ENCODE data around the gene CARD19.
A peak's percentile ranks its signal among the peaks of the same experiment; 100 is the strongest.

The CARD19 gene

DNA sequence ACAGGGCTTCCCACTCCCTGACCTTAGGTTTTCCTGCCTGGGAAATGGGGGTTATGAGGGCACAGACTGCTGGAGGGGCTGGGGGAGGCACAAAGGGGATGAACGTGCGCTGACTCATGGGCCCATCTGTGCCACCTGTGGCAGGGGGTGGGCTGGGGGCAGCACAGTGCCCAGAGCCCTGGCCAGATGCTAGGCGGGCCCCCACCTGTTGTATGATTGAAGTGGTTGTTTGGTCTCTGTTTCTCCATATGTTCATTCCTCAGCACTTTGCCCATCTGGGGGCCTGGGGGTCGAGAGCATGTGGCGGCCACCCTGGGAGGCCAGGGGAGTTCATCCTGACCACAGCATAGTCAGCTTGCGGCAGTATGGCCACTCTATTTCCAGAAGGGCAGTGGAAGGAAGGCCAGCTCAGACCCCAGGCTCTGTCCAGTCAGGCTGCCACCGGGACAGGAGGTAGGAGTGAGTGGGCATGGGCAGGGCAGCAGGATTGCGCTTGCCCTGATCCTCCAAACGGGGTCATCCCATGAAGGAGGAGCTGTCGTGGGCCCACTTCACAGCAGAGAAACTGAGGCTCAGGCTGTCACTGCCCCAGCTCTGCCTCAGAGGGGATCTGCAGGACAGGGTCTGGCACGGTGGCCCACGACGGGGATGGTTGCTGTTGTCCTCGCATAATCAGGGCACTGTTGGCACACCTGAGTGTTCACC lies 38.9 kb downstream of the CARD19 start:
- no peak for DNase-seq

GRCh38 chr9:93136011-93136440 lies 40.0 kb downstream of the CARD19 start:
- peak; percentile 15 to 62 for DNase-seq

GRCh38 chr9:93137362-93137761 lies 41.3 kb downstream of the CARD19 start:
- no peak for DNase-seq

DNA sequence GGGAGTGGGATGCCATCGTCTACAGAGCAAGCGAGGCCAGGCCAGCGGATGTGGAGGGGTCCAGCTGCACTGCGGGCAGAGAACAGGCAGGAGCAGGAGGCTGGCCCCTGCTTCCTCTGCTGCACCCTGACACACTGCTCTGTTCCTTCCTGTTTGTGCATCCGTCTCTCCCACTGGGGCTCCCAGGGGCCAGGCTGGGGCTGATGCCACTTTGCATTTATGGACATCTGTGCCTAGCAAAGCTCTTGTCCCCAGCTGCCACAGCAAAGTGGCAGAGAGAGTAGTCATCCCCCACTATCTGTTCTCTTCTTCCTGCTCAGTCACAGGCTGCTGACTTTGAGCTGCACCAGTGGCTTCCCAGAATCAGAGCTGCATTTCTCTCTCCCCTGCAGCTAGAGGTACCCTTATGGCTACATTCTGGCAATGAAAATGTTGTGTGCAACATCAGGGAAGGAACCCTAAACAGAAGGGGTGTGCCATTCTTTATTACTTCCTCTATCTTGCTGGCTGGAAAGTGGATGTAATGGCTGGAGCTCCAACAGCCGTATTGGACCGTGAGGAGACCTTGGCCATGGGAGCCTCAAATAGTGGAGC lies 42.3 kb downstream of the CARD19 start:
- peak in 1 of 2 donors; percentile 3 for DNase-seq

DNA sequence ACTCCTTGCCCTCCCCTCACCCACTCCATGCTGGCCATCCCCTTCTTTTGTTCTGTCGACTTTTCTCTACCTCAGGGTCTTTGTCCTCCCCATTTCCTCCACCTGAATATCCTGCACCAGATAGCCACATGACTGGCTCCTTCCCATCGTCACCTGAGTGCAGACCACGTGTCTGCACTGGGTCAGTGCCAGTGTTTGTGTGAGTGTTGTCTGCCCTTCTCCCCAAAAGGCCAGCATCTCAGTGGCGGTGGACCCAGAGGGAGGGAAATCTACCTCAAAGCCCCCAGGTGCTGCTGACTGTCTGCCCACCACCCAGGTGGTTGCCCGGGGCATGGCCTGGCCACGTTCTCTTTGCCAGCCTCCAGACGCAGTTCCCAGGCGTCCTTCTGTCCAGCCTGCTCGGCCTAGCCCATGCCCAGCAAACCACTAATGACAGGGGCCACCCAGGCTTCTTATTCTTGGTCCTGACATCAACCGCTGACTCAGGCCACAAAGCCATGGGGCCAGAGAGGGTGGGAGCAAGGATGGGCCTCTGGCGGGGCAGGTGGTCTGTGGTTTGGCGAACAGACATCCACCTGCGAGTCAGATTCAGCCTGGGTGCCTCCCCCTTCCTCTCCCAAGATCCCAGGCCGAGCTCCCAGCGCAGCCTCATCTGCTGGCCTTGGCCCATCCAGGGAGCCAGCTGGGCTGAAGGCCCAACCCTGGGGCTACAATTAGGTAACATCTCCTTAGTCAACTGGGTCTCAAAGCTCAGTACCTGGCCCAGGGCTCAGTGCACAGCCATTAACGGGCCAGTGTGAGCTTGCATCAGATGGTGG lies 43.6 kb downstream of the CARD19 start:
- DNase-seq = no peak

DNA sequence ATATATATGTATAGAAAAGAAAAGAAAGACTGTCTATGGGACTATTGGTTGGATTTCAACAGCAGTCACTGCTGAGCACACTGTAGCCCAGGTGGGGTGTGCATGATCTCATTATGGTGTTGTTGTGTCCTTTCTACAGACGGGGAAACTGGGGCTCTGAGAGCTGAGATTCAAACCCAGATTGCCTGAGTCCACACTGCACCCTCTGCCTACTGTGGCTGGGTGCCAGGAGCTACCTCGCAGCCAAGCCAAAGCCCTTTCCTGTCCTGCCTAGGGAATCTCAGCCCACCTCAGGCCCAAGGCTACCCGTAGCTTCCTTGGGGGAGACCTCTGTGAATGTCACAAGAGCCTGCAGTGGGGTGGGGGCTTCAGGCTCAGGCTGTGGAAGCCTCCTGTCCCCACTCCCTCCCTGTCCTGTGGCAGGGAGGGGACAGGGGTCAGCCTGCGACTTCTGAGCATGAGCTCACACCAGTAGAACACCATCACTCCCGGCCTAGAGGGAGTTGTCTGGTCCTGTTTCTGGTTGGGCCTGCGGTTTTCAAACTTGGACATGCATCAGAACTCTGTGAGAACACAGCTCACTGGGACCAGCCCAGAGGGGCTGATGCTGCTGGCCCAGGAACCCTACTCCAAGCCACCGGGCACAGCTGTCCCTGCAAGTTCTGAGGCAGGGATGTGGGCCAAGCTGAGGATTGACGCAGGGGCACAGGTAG lies 45.9 kb downstream of the CARD19 start:
- no peak for DNase-seq

DNA sequence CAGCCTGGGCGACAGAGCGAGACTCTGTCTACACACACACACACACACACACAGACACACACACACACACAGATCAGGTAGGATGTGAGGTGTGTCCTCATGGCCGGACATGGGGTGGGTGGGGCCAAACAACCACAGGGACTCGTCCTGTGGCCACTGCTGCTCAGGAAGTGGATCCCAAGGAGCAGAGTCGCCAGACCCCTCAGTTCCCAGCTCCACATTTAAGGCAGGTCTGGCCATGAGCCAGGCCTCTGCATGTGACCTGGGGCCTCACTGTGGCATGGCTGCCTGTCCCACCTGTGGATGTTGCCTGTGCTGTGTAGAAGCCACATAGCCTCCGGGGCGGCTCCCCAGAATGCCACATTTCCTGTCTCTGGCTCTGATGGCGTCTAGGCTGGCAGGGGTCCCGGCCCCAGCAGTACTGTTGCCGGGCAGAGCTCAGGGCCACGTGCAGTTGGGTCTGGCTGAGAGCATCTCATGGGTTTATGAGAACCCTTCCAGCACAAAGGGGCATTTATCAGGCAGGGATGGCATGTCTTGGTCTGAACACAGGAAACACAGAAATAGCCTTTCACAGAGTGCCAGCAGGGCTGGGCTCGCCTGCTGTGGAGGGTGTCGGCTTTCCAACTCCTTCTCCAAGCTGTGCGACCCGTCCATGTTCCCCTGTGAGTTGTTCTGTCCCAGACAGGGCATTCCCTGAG lies 48.0 kb downstream of the CARD19 start:
- no peak for DNase-seq

GRCh38 chr9:93146696-93147095 lies 50.7 kb downstream of the CARD19 start:
- peak; percentile 43 to 46 for DNase-seq

DNA sequence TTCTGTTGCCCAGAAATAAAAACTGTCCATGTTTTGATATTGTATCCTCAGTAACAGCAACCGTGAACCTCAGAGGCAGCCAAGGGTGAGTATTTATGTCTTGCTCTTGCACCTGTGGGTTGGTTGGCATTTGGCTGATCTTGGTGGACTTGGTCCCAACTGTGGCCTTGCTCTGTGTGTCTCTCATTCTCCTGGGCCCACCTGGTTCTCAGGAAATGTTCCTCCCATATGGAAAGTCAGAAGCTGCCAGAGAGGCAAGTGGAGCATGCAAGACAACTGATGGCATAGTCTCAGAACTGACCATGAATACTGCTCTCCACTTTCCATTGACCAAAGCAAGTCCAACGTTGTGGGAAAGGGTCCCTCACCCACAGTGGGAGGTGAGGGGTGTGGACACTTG lies 51.6 kb downstream of the CARD19 start:
- no peak for DNase-seq

GRCh38 chr9:93148721-93149120 lies 52.7 kb downstream of the CARD19 start:
- peak in 1 of 2 donors; percentile 20 for DNase-seq

DNA sequence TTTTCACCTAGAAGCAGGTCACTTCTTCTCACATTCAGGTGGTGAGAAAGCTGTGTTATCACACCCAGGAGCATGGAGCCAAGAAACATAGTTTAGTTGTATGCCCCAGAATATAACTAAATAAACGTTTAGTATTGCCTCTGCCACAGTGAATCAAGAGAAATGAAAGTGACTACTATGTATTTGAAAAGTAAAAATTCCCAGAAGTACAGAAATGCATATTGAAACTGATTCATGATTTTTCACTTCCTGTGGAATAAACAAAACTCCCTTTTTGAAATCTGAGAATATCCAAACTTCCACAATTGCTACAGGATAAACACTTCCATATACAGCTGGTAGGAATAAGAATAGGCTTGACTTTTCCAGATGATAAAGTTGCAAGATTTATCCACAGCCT lies 53.3 kb downstream of the CARD19 start:
- no peak for DNase-seq

GRCh38 chr9:93151097-93151784 lies 55.2 kb downstream of the CARD19 start:
- no peak for DNase-seq

GRCh38 chr9:93154293-93154903 lies 58.4 kb downstream of the CARD19 start:
- peak; percentile 45 to 56 for DNase-seq

GRCh38 chr9:93155716-93156474 lies 59.9 kb downstream of the CARD19 start:
- peak in 1 of 2 donors; percentile 32 for DNase-seq

DNA sequence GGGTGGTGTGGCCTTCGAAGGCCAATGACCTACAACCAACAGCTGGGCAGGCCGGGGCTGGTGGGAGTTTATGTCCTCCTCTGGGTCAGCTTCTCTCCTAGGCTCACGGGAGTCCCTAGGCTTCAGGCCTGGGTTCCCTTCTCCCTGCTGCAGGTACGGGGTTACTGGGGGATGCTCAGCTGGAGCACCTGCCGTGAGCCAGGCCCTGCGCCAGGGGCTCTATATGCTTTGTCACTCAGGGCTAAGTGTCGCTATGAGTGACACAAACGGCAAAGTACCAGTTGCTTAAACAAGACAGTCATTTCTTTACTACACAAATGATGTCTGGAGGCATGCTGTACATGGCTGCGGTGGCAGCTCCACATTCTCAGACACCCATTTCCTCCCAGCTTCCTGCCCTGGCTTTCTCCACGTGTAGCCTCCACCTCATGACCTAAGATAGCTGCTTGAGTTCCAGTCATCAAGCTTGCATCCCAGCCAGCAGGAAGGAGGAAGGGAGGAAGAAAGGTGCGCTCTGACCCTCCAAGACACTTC lies 60.5 kb downstream of the CARD19 start:
- DNase-seq = no peak

DNA sequence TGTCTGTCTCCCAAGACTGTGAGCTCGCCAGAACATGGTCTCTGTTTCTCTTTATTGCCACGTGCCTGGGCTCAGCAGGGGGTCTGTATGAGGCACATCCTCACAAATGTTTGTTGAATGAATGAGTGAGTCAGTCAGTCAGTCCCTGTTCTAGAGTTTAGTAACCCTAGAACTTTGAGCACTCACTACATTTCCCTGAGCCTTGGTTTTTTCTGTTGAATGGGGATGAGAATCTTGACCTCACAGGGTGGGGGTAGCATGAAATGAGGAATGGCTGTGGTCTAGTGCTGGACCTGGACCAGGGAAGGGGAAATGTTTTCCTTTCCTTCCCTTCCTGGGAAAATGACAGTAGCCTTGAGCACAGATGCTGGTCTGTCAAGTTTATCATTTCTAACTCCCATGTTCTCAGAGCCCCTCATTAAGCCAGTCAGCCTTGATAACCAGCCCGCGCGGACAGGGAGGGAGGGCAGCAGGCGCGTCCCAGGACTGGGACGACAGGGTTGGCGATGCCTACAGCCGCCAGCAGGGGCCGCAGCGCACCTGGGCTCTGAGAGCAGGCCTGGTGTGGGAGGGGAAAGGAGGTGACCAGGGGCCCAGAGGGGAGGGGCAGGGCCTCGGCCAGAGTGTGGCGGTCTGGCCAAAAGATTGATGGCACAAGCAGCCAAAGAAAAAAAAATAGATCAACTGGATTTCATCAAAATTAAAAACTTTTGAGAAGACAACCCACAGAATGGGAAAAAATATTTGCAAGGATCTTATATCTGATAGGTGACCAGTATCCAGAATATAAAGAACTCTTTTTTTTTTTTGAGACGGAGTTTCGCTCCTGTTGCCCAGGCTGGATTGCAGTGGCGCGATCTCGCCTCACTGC lies 63.8 kb downstream of the CARD19 start:
- peak; percentile 72 to 74 for DNase-seq

GRCh38 chr9:93161786-93162562 lies 66.0 kb downstream of the CARD19 start:
- no peak for DNase-seq

Measured in inflammatory macrophage (primary cell).